HEK293T (cell line): Measurements from ENCODE around the gene NSG1.
"Not testable (repeated sequence)": the region's sequence is repeated elsewhere in the genome, so short reads cannot be mapped to it uniquely, and the experiment has no call there.

Experiments
- BHLHE40 ChIP-seq: fragments of 450-650 bp; IDR thresholded peaks from 2 replicates; pipeline ENCODE4 v1.6.1; 2016; ENCODE audit warnings: mild to moderate bottlenecking, moderate library complexity, borderline replicate concordance
- CTBP1 ChIP-seq: fragments of 450-650 bp; IDR thresholded peaks from 2 replicates; pipeline ENCODE4 v1.6.1; 2016; ENCODE audit warnings: borderline replicate concordance
- ELF4 ChIP-seq: fragments of 450-650 bp; IDR thresholded peaks from 2 replicates; pipeline ENCODE4 v1.6.1; 2017; ENCODE audit warnings: antibody characterized with exemption
- FOXM1 ChIP-seq: fragments of 450-650 bp; IDR thresholded peaks from 2 replicates; pipeline ENCODE4 v1.6.1; 2017; ENCODE audit warnings: mild to moderate bottlenecking, borderline replicate concordance
- HDGF ChIP-seq: fragments of 450-650 bp; IDR thresholded peaks from 2 replicates; pipeline ENCODE4 v1.6.1; 2017; ENCODE audit warnings: antibody characterized with exemption, borderline replicate concordance
- L3MBTL2 ChIP-seq: fragments of 450-650 bp; conservative IDR thresholded peaks from 2 replicates; pipeline ENCODE4 v1.6.1; 2016; ENCODE audit warnings: mild to moderate bottlenecking
- SP1 ChIP-seq: fragments of 450-650 bp; IDR thresholded peaks from 2 replicates; pipeline ENCODE4 v1.6.1; 2017

DNA sequence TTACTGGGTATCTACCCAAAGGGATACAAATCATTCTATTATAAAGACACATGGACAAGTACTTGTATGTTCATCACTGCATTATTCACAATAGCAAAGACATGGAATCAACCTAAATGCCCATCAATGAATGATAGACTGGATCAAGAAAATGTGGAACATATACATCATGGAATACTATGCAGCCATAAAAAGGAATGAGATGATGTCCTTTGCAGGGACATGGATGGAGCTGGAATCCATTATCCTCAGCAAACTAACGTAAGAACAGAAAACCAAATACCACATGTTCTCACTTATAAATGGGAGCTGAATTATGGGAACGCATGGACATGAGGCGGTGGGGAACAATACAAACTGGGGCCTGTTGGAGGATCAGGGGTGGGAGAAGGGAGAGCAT lies 78.3 kb downstream of the NSG1 start:
- not testable (repeated sequence) for TF ChIP-seq HDGF, BHLHE40, FOXM1, ELF4, SP1, L3MBTL2, CTBP1
